Measurements from ENCODE around the gene LBX1.

- TF ChIP-seq, protein P1, sequence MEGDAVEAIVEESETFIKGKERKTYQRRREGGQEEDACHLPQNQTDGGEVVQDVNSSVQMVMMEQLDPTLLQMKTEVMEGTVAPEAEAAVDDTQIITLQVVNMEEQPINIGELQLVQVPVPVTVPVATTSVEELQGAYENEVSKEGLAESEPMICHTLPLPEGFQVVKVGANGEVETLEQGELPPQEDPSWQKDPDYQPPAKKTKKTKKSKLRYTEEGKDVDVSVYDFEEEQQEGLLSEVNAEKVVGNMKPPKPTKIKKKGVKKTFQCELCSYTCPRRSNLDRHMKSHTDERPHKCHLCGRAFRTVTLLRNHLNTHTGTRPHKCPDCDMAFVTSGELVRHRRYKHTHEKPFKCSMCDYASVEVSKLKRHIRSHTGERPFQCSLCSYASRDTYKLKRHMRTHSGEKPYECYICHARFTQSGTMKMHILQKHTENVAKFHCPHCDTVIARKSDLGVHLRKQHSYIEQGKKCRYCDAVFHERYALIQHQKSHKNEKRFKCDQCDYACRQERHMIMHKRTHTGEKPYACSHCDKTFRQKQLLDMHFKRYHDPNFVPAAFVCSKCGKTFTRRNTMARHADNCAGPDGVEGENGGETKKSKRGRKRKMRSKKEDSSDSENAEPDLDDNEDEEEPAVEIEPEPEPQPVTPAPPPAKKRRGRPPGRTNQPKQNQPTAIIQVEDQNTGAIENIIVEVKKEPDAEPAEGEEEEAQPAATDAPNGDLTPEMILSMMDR (IDR thresholded peaks at IDR 0.05) = no peak
- TF ChIP-seq EP300 (IDR thresholded peaks at IDR 0.05) = no peak
These were observed 12.8 kb upstream of the LBX1 start for GRCh38 chr10:101241840-101242707.

All from sigmoid colon (tissue), 4 donors.